HL-60/S4 (cell line): Measurements from ENCODE around the gene DUSP2.
"Not testable (repeated sequence)": the region's sequence is repeated elsewhere in the genome, so short reads cannot be mapped to it uniquely, and the experiment has no call there.

Source experiments
- in situ Hi-C: fragments of 300-500 bp; cut with MboI; formaldehyde crosslinking; loops from 2 replicates; pipeline ENCODE4 v1.14.3; 2022; ENCODE audit warnings: low sequenced_read_pairs

The DUSP2 gene

DNA sequence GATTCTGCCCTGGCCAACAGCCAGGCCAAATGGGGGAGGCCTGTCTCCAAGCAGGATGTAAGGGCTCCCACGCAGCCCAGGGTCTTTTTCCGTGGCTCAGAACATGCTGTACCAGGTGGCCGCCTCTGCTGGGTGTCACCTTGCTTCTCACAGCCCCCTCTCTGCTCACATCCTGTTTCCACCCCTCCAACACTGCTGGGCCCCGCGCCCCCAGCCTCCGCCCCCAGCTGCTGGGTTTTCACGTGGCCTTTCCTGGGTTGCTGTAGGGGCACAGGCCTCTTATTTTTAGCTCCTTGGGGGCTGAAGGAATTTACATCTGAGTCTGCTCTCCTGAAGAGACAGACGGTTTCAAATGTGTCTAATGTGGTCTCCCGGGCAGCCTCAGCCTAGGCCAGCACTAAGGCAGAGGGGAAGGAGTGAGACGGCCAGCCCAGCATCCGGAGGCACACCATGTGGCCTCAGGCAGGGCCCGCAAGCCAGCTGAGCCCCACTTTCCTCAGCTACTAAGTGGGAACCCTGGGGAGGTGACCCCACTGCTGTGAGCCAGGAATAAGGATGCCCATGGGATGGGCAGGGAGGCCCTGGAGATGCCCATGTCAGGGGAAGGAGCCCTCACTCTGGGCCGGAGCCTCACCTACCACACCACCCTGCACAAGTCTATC, 18.7 kb upstream of the DUSP2 start:
- in situ Hi-C loops: no loop called here

- in situ Hi-C loops: no loop called here
Observed at GRCh38 chr2:96163415-96163767, 18.2 kb upstream of the DUSP2 start.

- in situ Hi-C loops: no loop called here
Observed at GRCh38 chr2:96161898-96162297, 16.7 kb upstream of the DUSP2 start.

DNA sequence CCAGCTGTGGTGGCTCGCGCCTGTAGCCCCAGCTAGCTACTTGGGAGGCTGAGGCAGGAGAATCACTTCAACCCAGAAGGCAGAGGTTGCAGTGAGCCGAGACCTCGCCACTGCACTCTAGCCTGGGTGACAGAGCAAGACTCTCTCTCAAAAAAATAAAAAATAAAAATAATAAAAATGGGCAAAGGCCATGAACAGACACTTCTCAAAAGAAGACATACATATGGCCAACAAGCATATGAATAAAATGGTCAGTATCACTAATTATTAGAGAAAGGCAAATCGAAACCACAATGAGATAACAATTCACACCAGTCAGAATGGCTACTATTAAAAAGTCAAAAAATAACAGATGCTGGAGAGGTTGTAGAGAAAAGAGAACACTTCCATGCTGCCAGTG, 15.1 kb upstream of the DUSP2 start:
- in situ Hi-C loops: not testable (repeated sequence)

GRCh38 chr2:96159084-96159830, 14.0 kb upstream of the DUSP2 start:
- in situ Hi-C loops: no loop called here

DNA sequence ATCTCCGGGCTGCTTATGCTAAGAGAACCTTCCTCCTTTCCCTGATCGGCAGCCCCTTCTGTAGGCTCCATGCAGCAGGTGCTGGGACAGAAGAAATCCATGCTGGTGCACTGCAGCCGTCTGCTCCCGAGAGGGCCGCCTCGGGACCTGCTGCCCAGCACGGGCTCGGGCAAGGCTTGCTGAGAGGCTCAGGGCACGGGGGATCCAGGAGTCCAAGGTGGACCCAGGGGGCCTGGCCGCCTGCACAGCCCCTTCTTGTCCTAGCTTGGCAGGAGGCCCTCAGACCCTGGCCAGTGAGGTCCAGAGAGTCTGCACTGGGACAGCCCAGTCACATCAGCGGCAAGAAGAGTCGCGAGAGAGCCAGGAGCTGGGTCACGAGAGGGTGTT, 13.3 kb upstream of the DUSP2 start:
- in situ Hi-C loops: no loop called here

DNA sequence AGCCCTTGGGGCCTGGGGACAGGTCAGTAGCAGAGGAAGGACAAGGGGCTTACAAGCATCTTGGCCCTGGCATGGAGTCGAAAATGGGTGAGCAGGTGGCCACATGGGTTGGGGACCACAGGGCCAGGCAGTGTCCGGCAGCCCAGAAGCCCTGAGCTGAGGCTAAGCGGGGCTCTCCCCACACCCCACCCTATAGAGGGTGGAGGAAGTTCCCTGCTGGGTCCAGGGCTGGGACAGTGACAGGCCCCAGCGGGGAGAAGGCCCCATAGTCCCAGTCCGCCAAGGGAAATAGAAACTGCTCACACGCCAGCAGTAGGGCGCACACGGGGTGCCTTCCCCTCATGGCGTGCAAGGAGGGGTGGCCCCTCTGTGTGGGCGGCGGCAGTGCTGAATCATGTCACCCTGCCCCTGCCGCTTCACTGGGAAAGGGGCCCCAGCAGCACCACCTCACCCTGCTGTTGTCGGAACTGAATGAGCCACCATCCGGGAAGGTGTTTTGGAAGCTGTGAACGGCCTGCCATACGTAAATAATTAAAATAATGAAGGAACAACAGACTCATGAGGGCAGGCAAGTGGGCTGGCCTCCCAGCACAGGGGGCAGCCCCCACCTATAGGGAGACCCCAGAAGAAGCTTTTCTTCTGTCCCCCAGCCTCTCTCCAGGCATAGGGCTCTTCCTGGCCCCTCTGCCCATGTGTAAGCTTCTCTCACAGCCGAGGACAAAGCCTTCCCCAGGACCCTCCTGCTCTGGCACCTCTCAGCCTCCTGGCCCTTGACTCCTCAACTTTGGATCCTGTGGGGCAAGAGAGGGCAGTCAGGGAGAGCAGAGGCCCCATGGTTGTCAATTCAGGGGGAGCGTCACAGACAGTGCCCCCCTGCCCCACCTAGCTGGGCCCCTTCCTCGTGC, 12.7 kb upstream of the DUSP2 start:
- in situ Hi-C loops: no loop called here

DNA sequence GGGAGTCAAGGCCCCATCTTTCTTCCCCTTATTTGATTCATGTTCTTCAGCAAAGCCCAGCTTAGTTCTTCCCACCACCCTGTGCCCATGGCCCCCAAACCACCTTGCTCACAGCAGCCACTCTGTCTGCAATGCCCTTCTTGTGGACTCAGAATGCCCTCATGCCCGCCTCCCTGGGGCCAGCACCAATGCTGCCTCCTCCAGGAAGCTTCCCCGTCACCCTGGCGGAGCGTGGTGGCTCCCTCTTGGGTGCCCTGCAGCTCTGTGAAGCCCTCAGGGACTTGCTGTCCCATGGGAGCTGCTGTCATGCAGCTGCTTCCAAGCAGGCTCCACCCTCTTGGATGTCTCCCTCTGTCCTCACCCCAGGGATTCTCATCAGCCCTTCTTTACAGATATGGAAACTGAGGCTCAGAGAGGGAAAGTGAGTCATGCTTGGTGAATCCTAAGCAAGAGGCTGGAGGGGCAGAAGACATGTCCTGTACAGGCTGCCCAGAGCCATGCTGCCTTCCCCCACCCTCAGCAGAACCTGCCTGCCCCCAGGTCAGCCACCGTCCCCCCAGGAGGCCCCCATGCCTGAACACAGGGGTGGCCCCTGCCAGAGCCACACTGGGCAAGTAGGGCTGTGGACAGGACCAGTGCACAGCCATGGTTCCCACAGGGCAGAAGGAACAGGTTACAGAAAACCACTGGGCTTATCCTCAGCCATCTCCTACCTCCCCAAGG, 11.8 kb upstream of the DUSP2 start:
- in situ Hi-C loops: no loop called here

GRCh38 chr2:96156011-96156820, 11.0 kb upstream of the DUSP2 start:
- in situ Hi-C loops: no loop called here

- in situ Hi-C loops: no loop called here
Observed at GRCh38 chr2:96154506-96155380, 9.5 kb upstream of the DUSP2 start.

DNA sequence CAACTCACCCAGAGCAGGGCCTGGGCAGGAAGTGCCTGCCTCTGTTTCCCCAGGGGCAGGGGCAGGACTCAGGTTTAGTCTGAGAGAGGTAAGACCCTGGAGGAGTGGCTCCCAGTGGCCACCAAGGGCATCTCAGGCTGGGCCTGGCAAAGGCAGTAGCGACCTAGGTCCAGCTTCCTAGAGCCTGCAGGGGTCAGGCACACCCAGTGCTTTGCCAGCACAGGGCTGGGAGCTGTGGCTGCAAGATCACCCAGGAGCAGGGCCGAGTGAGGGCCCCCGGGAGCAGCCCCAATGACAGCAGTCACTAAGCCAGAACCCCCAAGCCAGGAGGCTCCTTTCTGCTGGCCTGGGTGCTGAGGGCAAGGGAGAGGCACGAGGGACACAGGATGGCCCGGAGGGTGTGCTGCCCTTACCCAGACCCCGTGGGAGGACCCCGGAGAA, 8.8 kb upstream of the DUSP2 start:
- in situ Hi-C loops: no loop called here

GRCh38 chr2:96153291-96153713, 8.1 kb upstream of the DUSP2 start:
- in situ Hi-C loops: no loop called here

GRCh38 chr2:96152304-96153161, 7.3 kb upstream of the DUSP2 start:
- in situ Hi-C loops: no loop called here

- in situ Hi-C loops: no loop called here
Observed at GRCh38 chr2:96151595-96152303, 6.5 kb upstream of the DUSP2 start.

DNA sequence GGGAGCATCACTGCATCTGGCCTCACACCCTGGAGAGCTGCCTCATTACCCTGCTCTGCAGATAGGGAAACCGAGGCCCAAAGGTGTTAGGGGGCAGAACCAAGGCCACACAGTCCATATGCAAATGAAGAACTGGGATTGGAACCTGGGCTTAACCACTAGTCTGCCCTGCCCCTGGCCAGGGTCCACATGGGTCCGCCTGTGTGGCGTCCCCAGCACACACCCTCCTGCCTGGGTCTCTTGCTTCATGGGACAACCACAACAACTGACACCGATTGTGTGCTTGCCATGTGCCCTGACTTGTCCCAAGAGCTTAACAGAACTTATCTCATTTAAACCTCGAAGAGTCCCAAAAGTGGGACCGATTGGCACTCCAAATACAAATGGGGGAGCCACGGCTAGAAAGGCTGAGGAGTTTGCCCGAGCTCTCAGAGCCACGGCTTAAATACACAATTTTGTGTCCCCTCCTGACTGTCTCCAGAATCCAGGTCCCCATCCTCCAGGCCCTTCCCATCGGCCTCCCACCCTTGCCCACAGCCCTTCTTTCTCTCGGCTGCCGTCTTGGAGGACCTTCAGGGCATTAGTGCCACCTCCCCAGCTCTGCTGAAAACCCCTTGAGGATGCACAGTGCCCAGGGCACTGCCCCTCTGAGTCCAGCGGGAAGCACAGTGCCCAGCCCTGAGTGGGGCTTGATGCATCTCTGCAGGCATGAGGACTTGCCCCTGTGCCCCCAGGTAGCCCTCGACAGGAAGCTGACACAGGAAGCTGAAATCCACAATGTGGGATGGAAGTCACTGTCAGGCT, 5.8 kb upstream of the DUSP2 start:
- in situ Hi-C loops: no loop called here

- in situ Hi-C loops: no loop called here
Observed at GRCh38 chr2:96150007-96150640, 4.9 kb upstream of the DUSP2 start.
